ENCODE results near the gene OGFOD1.

Gene OGFOD1

DNA sequence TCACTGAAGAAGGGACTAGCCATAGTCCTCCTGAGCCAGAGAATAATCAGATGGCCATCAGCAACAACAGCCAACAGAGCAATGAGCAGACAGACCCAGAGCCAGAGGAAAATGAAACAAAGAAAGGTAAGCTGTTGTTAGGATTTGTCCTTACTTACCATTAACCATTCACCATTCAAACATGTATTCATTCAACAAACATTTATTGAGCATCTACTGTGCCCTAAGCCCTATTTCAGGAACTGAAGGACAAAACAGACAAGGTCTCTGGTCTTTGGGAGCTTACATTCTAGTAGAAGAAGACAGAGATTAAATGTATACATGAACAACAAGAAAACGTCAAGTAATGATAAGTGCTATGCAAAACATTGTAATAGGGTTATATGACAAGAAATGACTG, 19.3 kb downstream of the OGFOD1 start:
- TF ChIP-seq, protein P1, sequence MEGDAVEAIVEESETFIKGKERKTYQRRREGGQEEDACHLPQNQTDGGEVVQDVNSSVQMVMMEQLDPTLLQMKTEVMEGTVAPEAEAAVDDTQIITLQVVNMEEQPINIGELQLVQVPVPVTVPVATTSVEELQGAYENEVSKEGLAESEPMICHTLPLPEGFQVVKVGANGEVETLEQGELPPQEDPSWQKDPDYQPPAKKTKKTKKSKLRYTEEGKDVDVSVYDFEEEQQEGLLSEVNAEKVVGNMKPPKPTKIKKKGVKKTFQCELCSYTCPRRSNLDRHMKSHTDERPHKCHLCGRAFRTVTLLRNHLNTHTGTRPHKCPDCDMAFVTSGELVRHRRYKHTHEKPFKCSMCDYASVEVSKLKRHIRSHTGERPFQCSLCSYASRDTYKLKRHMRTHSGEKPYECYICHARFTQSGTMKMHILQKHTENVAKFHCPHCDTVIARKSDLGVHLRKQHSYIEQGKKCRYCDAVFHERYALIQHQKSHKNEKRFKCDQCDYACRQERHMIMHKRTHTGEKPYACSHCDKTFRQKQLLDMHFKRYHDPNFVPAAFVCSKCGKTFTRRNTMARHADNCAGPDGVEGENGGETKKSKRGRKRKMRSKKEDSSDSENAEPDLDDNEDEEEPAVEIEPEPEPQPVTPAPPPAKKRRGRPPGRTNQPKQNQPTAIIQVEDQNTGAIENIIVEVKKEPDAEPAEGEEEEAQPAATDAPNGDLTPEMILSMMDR (IDR thresholded peaks at IDR 0.05; ENCODE audit: control extremely low read depth, extremely low read depth, low read depth, missing control alignments), result no peak
- ChIA-PET CTCF (no interaction called here), POLR2A (no interaction called here)
- no peak for DNase-seq (ENCODE audit: extremely low spot score)

DNA sequence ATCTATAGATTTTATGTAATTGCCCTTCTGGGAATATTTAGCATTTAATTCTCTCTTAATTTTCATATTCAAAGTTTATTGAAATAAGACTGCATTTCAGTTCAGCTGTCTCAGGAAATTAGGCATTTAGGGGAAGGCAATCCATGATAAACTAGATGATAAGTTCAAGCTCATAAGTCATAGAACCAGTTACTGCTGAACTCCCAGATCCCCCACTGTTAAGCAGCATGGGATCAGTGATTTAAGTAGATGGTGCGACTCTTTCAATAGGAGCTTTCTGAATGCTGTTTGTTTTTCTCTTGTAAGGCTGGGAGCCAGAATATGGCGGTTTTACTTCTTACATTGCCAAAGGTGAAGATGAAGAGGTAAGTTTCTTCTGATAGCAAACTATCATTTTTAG, 23.8 kb downstream of the OGFOD1 start:
- TF ChIP-seq, protein P1 (IDR thresholded peaks at IDR 0.05; ENCODE audit: control extremely low read depth, extremely low read depth, low read depth, missing control alignments), result no peak
- ChIA-PET POLR2A (no interaction called here), CTCF (interaction anchor here (1.4 to 1.5 kb wide), 2 partner anchors 10 to 156 kb away, joined by 4 to 5 read pairs; no protein-coding TSS in a partner anchor)

DNA sequence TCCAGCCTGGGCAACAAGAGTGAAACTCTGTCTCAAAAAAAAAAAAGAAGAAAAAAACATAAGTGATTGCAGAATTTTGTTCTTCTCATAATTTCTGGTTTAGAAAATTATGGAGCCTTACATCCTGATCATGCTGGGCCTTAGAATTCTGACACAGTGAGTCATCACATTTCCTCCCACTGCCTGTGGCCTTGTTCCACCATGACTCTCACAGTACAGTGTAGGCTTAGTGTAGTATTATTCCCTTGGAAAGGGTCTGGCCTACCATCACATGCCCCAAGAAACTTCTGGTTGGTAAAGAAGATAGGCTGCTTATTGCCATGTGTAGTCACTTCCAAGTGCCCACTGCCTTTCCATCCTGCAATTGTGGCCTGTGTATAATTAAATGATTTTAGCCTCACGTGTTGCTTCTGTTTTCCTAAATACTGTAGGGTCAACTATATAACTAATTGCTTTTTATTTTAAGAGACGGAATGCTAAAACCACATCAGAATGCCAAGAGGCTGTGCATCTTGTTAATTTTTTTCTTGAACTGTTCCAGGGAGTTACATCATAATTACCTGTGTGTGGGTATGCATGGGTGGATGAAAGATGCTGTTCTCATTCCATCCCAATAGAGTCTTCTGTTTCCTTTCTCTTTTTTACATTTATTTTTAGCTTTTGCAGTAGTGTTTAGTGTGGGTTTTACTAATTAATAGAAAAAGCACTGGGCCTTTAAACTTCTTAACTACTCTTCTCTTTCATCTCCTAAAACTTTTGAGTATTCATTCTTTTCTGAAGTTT, 25.9 kb downstream of the OGFOD1 start:
- DNase-seq (ENCODE audit: extremely low spot score), result no peak
- ChIA-PET POLR2A (no interaction called here), CTCF (no interaction called here)
- TF ChIP-seq, protein P1 (IDR thresholded peaks at IDR 0.05; ENCODE audit: control extremely low read depth, extremely low read depth, low read depth, missing control alignments), result no peak

More for the DNA sequence above, 23.8 kb downstream of the OGFOD1 start:
- no peak for DNase-seq (ENCODE audit: extremely low spot score)

DNA sequence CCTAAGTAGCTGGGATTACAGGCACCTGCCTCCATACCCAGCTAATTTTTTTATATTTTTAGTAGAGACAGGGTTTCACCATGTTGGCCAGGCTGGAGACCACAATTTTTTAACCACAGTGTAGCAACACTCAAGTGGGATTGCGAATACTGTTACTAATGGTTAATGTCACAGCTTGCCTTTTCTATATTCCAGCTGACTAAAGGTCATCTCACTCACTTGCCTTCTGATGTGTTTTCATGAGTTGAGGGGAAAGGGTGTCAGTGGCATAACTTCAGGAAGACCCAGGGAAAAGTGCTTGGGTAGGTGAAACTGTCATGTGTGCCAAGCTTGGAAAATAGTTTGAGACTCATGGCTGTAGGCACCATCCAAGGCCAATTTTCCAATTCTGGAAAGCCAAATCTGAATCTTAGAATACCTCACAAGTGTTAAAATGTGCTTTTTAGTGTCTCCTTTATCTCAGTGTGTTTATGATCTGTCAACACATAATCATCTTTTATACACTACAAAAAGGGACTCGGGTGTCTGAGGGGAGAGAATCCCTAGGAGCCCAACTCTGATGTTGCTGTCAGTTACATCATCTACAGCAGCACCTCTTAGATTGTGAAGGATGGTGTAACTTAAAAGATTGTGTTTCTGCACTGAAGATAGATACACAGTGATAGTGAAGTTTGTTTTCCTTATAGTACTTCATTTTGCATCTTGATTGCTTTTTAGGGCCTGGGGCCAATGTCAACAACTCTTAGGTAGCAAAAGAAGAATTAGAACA, 27.1 kb downstream of the OGFOD1 start:
- POLR2A ChIA-PET, result no interaction called here
- TF ChIP-seq, protein P1 (IDR thresholded peaks at IDR 0.05; ENCODE audit: control extremely low read depth, extremely low read depth, low read depth, missing control alignments), result no peak
- no peak for DNase-seq (ENCODE audit: extremely low spot score)
- CTCF ChIA-PET, result interaction anchor here (1.5 to 1.6 kb wide), 2 partner anchors 29 to 223 kb away, joined by 4 read pairs; no protein-coding TSS in a partner anchor

DNA sequence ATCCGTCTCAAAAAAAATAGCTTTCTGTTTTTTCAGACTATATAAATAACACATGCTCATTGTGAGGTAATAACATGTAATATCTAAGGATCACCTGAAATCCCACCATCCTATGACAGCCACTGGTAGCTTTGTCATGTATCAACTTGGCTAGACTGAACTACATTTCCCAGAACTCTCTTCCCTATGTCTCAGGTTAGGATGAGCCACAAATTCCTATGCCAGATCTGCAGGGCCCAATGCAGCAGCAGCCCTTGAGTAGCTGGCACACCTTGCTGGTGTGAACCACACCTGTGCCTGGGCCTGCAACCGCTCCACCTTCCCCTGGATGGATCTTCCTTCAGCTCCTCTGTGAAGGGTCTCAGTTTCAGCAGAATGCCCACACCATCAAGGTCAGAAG, 28.1 kb downstream of the OGFOD1 start:
- ChIA-PET CTCF (interaction anchor here (1.5 to 1.6 kb wide), 2 partner anchors 30 to 222 kb away, joined by 4 read pairs; no protein-coding TSS in a partner anchor), POLR2A (no interaction called here)

More for the DNA sequence above, 28.1 kb downstream of the OGFOD1 start:
- no peak for DNase-seq (ENCODE audit: extremely low spot score)
- TF ChIP-seq, protein P1 (IDR thresholded peaks at IDR 0.05; ENCODE audit: control extremely low read depth, extremely low read depth, low read depth, missing control alignments), result no peak

All from GM10248 (cell line).